WTC11 (cell line): Measurements from ENCODE around the gene GIMD1.

Source experiments
- ARID4B ChIP-seq: sonication (generic); formaldehyde crosslinking; IDR thresholded peaks from 2 replicates; pipeline ENCODE4 v1.8.0; 2023; ENCODE audit warnings: missing genetic modification reagents, mild to moderate bottlenecking, borderline replicate concordance
- CTCF ChIP-seq: fragments of 200-600 bp; IDR thresholded peaks from 2 replicates; pipeline ENCODE4 v1.8.0; 2022; ENCODE audit warnings: antibody characterized with exemption
- GABPB1 ChIP-seq: sonication (generic); formaldehyde crosslinking; IDR thresholded peaks from 2 replicates; pipeline ENCODE4 v1.8.1; 2023; ENCODE audit warnings: mild to moderate bottlenecking, missing genetic modification reagents
- MAX ChIP-seq: sonication (generic); formaldehyde crosslinking; IDR thresholded peaks from 2 replicates; pipeline ENCODE4 v1.8.0; 2022; ENCODE audit warnings: mild to moderate bottlenecking, missing genetic modification reagents
- MYBL2 ChIP-seq: sonication (generic); formaldehyde crosslinking; IDR thresholded peaks from 2 replicates; pipeline ENCODE4 v1.8.1; 2023; ENCODE audit warnings: mild to moderate bottlenecking, moderate library complexity, missing genetic modification reagents
- SP1 ChIP-seq: sonication (generic); formaldehyde crosslinking; conservative IDR thresholded peaks from 2 replicates; pipeline ENCODE4 v1.8.1; 2022; ENCODE audit warnings: missing genetic modification reagents
- STAT6 ChIP-seq: sonication (generic); formaldehyde crosslinking; conservative IDR thresholded peaks from 2 replicates; pipeline ENCODE4 v1.8.1; 2023; ENCODE audit warnings: mild to moderate bottlenecking, low read depth, missing genetic modification reagents, moderate library complexity
- USF1 ChIP-seq: sonication (generic); formaldehyde crosslinking; IDR thresholded peaks from 2 replicates; pipeline ENCODE4 v1.8.0; 2022; ENCODE audit warnings: mild to moderate bottlenecking, missing genetic modification reagents
- USF2 ChIP-seq: sonication (generic); formaldehyde crosslinking; IDR thresholded peaks from 2 replicates; pipeline ENCODE4 v1.8.1; 2023; ENCODE audit warnings: mild to moderate bottlenecking, missing genetic modification reagents, moderate library complexity

GRCh38 chr4:106323119-106323518 lies 45.5 kb downstream of the GIMD1 start:
- TF ChIP-seq SP1 (CRISPR knock-in tag), result no peak
- no peak for TF ChIP-seq CTCF
- TF ChIP-seq GABPB1 (CRISPR knock-in tag), result no peak
- no peak for TF ChIP-seq ARID4B (CRISPR knock-in tag)
- TF ChIP-seq USF1 (CRISPR knock-in tag), result no peak
- no peak for TF ChIP-seq STAT6 (CRISPR knock-in tag)
- TF ChIP-seq MYBL2 (CRISPR knock-in tag), result no peak
- TF ChIP-seq USF2 (CRISPR knock-in tag), result no peak
- TF ChIP-seq MAX (CRISPR knock-in tag), result no peak
